ENCODE data around the gene RBP3.
A peak's percentile ranks its signal among the peaks of the same experiment; 100 is the strongest.

RBP3 gene

DNA sequence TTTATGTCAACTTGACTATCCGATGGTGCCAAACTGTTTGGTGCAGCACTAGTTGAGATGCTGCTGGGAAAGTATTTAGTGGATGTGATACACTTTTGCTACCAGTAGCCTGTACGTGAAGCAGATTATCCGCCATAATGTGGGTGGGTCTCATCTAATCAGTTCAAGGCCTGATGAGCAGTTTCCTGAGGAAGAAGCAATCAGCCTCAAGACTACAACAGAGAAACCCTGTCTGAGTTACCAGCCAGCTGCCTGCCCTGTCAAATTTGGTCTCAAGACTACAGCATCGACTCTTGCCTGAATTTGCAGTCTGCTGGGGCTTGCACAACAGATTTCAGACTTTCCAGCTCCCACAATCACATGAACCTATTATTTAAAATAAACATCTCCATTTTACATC is 10.9 kb upstream of the RBP3 start:
- peak; percentile 27 for DNase-seq

DNA sequence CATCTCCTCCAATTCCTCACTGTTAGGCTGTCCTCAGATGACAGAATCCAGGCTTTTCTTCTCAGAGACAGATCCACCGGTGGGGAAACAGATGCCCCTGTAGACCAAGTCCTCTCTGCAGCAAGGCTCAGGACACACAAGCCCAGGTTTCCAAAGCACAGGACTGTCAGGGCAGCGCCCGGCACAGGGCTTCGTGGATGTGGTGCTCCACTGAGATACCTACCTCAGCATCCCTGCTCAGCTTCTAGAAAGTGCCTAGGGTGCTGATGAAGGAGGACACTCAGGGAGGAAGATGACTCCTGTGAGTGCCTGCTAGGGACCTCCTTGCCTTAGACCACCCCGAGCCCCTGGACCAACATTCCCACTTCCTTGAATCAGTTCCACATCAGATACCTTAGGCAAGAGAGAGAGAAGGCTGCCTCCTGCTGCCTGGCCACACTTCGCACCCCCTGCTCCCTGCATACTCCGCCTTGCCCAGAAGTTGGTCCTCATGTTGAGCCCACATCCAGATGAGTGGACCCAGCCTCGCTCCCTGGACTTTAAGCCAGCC is 8.9 kb upstream of the RBP3 start:
- peak; percentile 38 for DNase-seq

DNA sequence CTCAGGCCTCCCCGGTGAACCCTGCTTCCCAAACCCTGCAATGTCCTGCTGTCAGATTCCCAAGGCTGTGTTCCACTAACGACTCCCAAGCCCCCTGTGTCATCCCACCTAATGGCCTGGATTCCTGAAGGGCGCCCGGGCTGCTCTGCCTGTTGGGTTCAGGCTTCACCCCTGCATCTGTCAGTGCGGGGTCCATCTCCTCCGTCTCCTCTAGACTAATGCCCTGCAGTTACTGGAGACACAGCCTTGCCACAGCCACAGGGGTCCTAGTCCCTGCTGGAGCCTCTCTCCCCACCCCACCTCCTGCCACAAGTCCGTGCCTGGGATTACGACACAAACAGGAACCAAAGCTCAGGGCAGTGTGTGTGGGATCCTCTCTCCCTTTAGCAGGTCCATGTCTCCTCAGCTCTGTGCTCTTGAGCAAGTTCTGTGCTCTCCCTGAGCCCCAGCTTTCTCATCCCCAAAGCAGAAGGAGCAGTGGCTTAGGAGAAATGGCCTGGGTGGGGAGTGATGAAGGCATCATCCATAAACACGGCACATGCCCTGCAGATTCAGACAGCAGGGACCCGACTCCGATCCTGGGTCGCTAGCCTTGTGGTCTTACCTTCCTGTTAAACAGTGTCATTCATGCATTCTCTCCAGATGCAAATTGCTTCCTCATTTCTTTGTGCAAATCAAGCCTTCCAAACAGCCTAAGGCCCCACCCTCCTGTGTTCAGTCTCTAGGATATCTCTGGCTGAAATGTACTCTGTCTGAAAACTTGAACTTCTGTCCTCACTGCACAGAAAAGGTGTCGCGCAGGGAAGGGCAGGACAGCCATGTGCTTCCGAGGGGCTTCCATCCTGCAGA is 8.2 kb upstream of the RBP3 start:
- peak; percentile 47 for DNase-seq

DNA sequence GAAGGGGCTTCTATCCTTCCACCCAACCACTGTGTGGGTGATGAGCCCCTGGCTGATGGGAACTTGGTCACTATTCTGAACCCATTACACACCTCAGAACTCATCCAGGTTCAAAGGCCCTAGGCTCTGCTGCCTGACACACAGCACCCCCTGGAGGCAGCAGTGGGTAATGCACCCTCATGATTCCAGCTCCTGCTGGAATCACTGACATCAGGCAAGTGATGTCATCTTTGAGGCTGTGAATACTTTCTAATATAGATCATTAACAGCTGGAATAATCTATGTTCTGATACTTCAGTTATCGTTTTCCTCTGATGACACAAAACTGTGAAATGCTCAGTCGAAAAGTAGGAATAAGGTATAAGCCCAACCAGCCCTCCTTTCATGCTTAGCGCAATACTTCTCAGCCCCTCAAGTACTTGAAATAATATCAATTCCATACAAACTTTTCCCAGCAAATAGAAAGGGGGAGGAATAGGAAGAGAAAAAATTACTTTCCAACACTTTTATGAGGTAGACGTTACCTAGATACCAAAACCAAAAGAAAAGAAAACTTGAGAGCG is 7.5 kb upstream of the RBP3 start:
- DNase-seq: peak; percentile 87

DNA sequence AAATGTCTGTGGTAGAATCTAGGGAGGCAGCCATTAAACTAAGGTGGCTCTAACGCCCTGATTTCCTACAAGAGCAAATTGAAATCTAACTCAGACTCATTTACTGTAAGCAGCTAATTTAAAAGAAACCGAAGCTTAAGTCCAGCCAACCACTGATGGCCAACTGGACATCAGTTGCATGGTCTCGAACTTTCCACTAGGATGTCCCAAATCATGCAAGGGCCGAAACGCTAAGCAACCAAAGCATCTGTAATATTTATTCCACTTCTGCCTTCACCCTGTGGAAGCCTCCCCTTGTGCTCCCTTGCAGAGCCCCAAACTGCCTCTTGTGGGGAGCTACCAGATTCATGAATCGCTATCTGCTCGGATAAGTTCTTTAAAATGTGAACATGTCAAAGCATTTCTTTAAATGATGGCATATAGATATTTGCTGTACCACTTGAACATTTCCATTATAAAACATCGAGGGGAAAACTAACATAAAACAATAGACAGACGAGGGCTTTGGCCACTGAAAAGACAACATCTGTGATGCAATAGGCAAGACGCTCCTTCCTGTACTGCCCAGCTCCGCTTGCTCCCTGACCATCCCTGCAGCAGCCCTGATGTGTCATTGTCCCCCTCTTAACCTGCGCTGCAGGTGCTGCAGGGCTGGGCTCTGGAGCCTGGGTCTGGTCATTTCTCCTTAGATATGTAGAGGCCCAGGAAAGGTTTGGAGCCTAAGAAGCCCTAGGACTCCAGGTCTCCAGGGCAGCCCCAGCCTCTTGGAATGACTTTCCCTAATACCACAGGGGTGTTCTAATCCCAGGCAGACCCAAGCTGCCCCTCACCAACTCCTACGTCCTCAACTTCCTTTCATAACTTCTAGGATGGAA is 2.9 kb upstream of the RBP3 start:
- no peak for DNase-seq

DNA sequence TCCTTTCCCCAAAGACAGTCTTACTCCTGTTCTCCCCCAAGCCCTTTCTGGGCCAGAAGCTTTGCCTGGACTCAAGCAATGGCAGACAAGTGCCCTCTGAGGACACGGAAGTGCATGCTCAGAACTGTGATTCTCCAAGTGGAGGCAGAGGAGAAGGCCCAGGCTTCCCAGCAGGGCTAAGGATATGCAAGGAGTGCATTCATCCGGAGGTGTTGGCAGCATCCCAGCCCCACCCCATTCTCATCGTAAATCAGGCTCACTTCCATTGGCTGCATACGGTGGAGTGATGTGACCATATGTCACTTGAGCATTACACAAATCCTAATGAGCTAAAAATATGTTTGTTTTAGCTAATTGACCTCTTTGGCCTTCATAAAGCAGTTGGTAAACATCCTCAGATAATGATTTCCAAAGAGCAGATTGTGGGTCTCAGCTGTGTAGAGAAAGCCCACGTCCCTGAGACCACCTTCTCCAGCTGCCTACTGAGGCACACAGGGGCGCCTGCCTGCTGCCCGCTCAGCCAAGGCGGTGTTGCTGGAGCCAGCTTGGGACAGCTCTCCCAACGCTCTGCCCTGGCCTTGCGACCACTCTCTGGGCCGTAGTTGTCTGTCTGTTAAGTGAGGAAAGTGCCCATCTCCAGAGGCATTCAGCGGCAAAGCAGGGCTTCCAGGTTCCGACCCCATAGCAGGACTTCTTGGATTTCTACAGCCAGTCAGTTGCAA is 1.4 kb upstream of the RBP3 start:
- DNase-seq: no peak

DNA sequence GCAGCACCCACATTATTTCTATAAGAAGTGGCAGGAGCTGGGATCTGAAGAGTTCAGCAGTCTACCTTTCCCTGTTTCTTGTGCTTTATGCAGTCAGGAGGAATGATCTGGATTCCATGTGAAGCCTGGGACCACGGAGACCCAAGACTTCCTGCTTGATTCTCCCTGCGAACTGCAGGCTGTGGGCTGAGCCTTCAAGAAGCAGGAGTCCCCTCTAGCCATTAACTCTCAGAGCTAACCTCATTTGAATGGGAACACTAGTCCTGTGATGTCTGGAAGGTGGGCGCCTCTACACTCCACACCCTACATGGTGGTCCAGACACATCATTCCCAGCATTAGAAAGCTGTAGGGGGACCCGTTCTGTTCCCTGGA is 874 bp upstream of the RBP3 start:
- no peak for DNase-seq

DNA sequence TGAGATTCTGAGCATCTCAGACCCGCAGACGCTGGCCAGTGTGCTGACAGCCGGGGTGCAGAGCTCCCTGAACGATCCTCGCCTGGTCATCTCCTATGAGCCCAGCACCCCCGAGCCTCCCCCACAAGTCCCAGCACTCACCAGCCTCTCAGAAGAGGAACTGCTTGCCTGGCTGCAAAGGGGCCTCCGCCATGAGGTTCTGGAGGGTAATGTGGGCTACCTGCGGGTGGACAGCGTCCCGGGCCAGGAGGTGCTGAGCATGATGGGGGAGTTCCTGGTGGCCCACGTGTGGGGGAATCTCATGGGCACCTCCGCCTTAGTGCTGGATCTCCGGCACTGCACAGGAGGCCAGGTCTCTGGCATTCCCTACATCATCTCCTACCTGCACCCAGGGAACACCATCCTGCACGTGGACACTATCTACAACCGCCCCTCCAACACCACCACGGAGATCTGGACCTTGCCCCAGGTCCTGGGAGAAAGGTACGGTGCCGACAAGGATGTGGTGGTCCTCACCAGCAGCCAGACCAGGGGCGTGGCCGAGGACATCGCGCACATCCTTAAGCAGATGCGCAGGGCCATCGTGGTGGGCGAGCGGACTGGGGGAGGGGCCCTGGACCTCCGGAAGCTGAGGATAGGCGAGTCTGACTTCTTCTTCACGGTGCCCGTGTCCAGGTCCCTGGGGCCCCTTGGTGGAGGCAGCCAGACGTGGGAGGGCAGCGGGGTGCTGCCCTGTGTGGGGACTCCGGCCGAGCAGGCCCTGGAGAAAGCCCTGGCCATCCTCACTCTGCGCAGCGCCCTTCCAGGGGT is 703 bp downstream of the RBP3 start:
- no peak for DNase-seq

DNA sequence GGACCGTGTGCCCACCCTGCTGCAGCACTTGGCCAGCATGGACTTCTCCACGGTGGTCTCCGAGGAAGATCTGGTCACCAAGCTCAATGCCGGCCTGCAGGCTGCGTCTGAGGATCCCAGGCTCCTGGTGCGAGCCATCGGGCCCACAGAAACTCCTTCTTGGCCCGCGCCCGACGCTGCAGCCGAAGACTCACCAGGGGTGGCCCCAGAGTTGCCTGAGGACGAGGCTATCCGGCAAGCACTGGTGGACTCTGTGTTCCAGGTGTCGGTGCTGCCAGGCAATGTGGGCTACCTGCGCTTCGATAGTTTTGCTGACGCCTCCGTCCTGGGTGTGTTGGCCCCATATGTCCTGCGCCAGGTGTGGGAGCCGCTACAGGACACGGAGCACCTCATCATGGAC is 1.4 kb downstream of the RBP3 start:
- no peak for DNase-seq

DNA sequence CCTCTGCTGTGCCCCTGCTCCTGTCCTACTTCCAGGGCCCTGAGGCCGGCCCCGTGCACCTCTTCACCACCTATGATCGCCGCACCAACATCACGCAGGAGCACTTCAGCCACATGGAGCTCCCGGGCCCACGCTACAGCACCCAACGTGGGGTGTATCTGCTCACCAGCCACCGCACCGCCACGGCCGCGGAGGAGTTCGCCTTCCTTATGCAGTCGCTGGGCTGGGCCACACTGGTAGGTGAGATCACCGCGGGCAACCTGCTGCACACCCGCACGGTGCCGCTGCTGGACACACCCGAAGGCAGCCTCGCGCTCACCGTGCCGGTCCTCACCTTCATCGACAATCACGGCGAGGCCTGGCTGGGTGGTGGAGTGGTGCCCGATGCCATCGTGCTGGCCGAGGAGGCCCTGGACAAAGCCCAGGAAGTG is 1.8 kb downstream of the RBP3 start:
- DNase-seq: no peak

DNA sequence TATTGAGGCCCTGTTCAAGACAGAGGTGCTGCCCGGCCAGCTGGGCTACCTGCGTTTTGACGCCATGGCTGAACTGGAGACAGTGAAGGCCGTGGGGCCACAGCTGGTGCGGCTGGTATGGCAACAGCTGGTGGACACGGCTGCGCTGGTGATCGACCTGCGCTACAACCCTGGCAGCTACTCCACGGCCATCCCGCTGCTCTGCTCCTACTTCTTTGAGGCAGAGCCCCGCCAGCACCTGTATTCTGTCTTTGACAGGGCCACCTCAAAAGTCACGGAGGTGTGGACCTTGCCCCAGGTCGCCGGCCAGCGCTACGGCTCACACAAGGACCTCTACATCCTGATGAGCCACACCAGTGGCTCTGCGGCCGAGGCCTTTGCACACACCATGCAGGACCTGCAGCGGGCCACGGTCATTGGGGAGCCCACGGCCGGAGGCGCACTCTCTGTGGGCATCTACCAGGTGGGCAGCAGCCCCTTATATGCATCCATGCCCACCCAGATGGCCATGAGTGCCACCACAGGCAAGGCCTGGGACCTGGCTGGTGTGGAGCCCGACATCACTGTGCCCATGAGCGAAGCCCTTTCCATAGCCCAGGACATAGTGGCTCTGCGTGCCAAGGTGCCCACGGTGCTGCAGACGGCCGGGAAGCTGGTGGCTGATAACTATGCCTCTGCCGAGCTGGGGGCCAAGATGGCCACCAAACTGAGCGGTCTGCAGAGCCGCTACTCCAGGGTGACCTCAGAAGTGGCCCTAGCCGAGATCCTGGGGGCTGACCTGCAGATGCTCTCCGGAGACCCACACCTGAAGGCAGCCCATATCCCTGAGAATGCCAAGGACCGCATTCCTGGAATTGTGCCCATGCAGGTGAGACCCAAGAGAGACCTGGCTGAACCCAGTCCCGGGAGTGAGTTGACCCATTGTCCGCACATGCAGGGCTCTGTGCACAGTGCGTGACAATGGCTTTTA is 2.8 kb downstream of the RBP3 start:
- no peak for DNase-seq

DNA sequence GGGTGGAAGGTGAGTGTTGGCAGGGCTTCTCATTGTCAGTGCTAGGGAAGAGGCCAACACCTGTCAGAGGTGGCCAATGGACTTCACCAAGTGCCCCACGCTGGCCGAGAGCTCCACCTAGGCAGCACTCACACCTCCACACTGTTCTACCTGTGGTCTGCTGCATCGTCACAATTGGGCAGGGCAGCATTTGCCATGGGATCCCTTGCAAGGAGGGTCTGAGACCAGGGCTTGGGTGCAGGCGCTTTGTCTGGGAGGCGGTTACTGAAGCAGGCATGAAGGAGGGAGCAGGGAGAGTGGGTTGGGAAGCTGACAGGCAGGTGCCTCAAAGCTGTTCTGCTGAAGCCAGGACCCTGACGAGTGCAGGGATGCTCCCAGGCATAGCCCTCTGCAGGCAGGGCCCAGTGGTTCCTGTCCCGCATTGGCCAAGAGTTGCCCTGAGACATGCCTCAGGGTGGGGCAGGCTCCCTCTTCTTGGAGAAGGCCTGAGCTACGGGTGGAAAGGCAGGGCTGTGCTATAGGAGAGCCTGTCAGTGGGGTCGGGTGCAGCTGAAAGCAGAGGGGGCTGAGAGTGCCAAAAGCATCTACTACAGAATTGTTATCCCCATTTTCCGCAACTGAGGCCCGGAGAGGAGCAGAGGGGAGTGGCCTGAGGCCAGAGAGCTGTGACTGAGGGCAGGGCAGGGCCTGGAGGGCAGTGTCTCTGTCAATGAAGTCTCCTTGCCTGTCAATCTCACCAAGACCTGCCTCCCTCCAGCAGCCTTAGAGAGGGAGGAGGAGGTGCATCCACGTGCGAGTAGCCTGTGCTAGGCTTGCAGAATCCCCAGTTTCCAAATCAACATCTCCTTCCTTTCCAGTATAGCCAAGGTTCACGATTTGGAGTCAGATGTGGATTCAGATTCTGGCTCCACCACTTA is 4.0 kb downstream of the RBP3 start:
- DNase-seq: peak; percentile 53

DNA sequence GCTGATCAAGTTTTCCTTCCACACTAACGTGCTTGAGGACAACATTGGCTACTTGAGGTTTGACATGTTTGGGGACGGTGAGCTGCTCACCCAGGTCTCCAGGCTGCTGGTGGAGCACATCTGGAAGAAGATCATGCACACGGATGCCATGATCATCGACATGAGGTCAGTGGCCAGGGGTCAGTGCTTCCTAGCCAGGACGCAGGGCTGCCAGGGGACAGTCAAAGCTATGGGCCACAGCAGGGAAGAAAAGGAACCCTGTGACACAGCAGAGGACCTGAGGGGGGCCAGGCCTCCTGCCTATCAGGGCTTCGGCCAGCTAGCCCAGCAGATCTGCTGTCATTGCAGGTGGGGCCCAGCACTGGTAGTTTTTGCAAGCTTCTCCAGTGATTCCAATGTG is 5.2 kb downstream of the RBP3 start:
- DNase-seq: no peak

DNA sequence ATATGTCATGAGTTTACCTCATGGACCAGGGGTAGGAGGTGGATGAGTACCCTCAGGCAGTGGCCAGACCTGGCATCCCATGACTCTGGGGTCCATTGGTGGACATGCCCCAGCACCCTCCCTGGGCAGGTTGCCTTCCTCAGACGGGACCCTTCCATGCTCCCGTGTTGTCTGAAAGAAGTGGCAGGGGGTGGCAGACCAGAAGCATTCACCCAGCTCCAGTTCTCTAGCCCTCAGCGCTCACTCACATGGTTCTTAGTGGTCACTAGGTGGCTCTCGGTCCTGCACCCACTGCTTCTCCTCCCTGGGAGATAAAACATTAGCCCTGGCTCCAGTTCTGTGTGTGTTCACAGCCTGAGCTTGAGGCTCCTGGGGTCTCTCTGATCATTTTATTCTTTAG is 6.0 kb downstream of the RBP3 start:
- no peak for DNase-seq

DNA sequence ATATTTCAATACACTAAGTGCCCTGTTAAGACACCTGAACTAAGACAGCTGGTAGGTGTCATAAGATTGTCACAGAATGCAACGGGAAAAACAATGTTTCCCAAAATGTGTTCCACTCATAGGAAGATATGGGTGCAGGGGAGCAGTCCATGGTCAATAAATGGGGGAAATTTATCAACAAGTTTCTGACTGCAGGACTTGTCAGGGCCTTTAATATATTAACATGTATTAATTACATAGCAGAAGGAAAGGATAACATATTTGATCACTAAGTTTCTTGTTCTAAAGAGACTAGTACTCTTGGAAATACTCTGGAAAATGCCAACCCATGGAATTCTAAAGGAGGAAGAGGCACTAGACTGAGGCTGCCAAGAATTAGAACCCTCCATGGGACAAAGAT is 6.7 kb downstream of the RBP3 start:
- no peak for DNase-seq

DNA sequence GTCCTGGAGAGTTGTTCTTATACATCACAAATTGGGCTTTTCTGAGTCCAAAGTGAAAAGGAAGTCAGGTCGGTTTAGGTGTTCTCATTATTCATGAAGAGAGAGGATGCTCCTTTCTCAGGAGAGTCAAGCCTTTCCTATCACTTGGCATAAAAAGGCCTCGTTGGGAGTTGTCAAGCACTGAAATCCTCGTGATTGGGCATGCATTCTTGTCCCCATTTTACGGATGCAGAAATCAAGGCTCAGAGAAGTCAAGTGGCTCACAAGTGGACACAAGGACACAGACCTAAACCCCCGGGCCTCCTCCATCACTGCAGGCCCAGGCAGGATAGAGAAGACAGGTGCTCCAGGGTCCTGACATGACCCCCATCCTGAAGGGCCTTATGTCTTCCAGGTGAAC is 8.5 kb downstream of the RBP3 start:
- no peak for DNase-seq

DNA sequence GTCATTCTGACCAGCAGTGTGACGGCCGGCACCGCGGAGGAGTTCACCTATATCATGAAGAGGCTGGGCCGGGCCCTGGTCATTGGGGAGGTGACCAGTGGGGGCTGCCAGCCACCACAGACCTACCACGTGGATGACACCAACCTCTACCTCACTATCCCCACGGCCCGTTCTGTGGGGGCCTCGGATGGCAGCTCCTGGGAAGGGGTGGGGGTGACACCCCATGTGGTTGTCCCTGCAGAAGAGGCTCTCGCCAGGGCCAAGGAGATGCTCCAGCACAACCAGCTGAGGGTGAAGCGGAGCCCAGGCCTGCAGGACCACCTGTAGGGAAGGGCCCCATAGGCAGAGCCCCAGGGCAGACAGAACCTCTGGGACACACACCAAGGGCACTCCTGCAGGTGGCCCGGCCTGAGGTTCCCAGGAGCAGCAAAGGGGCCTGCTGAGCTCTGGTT is 9.0 kb downstream of the RBP3 start:
- DNase-seq: peak; percentile 24

DNA sequence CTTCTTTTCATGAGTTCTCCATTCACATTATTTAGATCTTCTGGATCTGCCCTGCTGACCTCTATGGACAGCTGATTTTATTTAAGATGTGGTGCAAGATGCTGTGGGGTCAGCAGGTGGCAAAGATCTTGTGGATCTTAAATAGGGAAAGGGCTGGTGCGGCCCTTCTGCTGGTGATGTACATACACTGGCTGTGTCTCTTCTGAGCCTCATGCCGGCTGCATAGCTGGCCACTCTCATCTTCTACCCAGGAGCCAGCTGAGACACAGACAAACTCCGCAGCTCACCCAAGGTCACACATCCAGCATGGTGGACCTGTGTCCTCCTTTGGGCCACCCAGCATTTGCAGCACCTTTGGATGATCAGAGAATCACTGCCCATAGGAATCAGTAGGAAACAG is 9.7 kb downstream of the RBP3 start:
- peak; percentile 33 for DNase-seq

DNA sequence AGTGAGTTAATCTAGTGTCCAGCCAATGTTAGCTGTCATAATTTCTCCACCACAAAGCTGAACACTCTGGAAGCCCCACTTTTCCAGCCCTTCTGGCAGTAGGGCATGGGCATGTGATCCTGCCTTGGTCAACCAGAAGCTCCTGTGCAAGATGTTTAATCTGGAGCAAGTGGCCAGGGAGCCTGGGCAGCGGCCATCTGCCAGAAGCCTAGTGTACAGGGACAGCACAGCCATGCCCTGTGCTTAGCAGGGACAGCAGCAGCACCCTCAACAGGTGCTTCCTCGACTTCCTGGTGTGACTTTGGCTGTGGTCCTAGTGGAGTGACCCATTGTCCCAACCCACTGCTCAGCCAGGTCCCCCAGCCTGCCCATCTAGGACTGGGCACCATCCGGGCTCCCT is 10.3 kb downstream of the RBP3 start:
- DNase-seq: no peak
